Heart left ventricle (tissue), 16 donors: ENCODE measurements around the gene TNFAIP1. TPM values are rescaled to one million over a fixed set of nuclear protein-coding genes. Genes with fewer than 3 reads are reported as not detected.

Experiments used
- ATAC-seq, 4 donors: fragments of 200-7000 bp; cut with Tn5 transposase; one replicate each; pipeline ENCODE4 v1.9.1; 2020 to 2022; ENCODE audit warnings: moderate library complexity in 4 of 4, mild to moderate bottlenecking in 3 of 4, moderate number of reproducible peaks in 1 of 4
- DNase-seq, 5 donors: peaks; one replicate each; pipeline ENCODE4 v3.0.0-alpha.2; 2020
- H3K27ac ChIP-seq, 12 donors: fragments of 200-600 bp; sonication (generic) in 4 of 12; one replicate each; pipeline versions ENCODE4 v1.5.0 to v1.8.0; 2016 to 2022; ENCODE audit warnings: mild to moderate bottlenecking in 2 of 12
- H3K27me3 ChIP-seq, 9 donors: fragments of 200-600 bp; sonication (generic) in 2 of 9; one replicate each; pipeline versions ENCODE4 v1.5.1 to v1.8.0; 2016 to 2022; ENCODE audit warnings: mild to moderate bottlenecking in 3 of 9
- H3K36me3 ChIP-seq, 9 donors: fragments of 200-600 bp; sonication (generic) in 2 of 9; one replicate each; pipeline versions ENCODE4 v1.5.0 to v1.8.0; 2018 to 2022; ENCODE audit warnings: mild to moderate bottlenecking in 2 of 9
- H3K4me1 ChIP-seq, 12 donors: fragments of 200-600 bp; sonication (generic) in 4 of 12; one replicate each; pipeline versions ENCODE4 v1.5.0 to v1.8.0; 2016 to 2022; ENCODE audit warnings: mild to moderate bottlenecking in 3 of 12
- H3K4me3 ChIP-seq, 12 donors: fragments of 200-600 bp; sonication (generic) in 4 of 12; one replicate each; pipeline versions ENCODE4 v1.5.0 to v1.8.0; 2017 to 2022; ENCODE audit warnings: mild to moderate bottlenecking in 9 of 12, moderate library complexity in 4 of 12
- H3K9me3 ChIP-seq, 12 donors: fragments of 200-600 bp; sonication (generic) in 4 of 12; one replicate each; pipeline versions ENCODE4 v1.5.0 to v1.8.0; 2016 to 2022; ENCODE audit warnings: mild to moderate bottlenecking in 1 of 12
- POLR2A ChIP-seq, 2 donors: fragments of 450-650 bp; IDR thresholded peaks; one replicate each; pipeline ENCODE4 v1.6.1; 2017; ENCODE audit warnings: antibody characterized with exemption in 2 of 2, mild to moderate bottlenecking in 2 of 2, moderate library complexity in 2 of 2
- WGBS, 4 donors: extraction: QIAGEN DNeasy Blood & Tissue Kit in 2 of 4; methylation state at CpG; one replicate each; pipeline versions ENCODE4 v1.1.5 to v1.1.7; 2013 to 2018; 5-methylcytosine and 5-hydroxymethylcytosine counted together
- intact Hi-C, 10 donors: fragments of 100-400 bp; cut with DNase I; formaldehyde crosslinking; loops; one replicate each; pipeline versions ENCODE4 v1.11.1 to v1.14.2; 2022
- long read RNA-seq, 3 donors: library from polyadenylated mRNA; unstranded; transcript quantifications; one replicate each; pipeline ENCODE4 v2.0.0, GENCODE V29; 2020 to 2021
- polyA plus RNA-seq, 2 donors: library from polyadenylated mRNA; stranded (reverse); fragments of 200-250 nt; gene quantifications; one replicate each; pipeline ENCODE4 v1.2.3, GENCODE V29; 2013
- total RNA-seq, 9 donors: library from RNA; depleted of rRNA in 2 of 9; stranded (reverse); fragments of >200 nt in 2 of 9; fragmentation: NEBNext Ultra II Directional in 3 of 9; extraction: Animal tissue kit (Norgen Biotek cat#: 25700) in 3 of 9; gene quantifications; one replicate each; pipeline versions ENCODE4 v1.1.0 to v1.2.4, GENCODE V29; 2016 to 2023
- TF ChIP-seq, protein P1 (sequence below), 12 donors: fragments of 200-600 bp; sonication (generic) in 4 of 12; IDR thresholded peaks; one replicate each; pipeline versions ENCODE4 v1.5.0 to v1.8.0; 2018 to 2022; ENCODE audit warnings: antibody characterized with exemption in 12 of 12, mild to moderate bottlenecking in 5 of 12
- donor health status: ischemic (EF 13 %, LVEDD 7.1; RV severe dilation, severe dysfunction).
- donor health status: healthy with polysubstance abuse.
- donor health status: DM: no; HTN: yes; CAD: no.
- donor health status: DM: no; HTN: no; CAD: no.
- donor health status: ischemic (EF 25% LVEDD 6.9; RV normal size, moderate dysfunction).
- donor health status: ischemic (EF 25% LVEDD 5.7; RV mildly dilated, moderate dysfunction).
- donor health status: healthy.
- donor health status: DM: yes; HTN: yes; CAD: no.
- donor health status: ischemic (EF 35%, LVEDD 5.7; RV mildly dilated, moderate dysfunction).
- donor health status: nonischemic (EF 11% LVEDD 7.7; RV severe dilation, severe dysfunction).
- donor health status: DM: yes; HTN: yes; CAD: no.
- donor health status: PGD.
- donor health status: ischemic (EF 29% LVEDD 5.4; RV normal size, mild dysfunction).
- donor health status: nonischemic (EF 23%, LVEDD 6.1; RV moderate dilation, normal function).

TNFAIP1 gene
- total RNA-seq: 10 to 100 TPM; 31.7 to 83.4 (median 50.3) TPM
- polyA plus RNA-seq: 10 to 100 TPM; 11.9 to 47.8 TPM
- long read RNA-seq, donor 1, transcript TNFAIP1-201 (7 exons, 3,627 nt): major isoform, 10 of 42 reads
- long read RNA-seq, donor 1, partial matches to known transcripts: 31 of 42 reads
- long read RNA-seq, donor 1, other reads (novel, unspliced or antisense): 1 of 42 reads
- long read RNA-seq, donor 2, transcript TNFAIP1-201 (7 exons, 3,627 nt): major isoform, 140 of 311 reads
- long read RNA-seq, donor 2, partial matches to known transcripts: 155 of 311 reads
- long read RNA-seq, donor 2, other reads (novel, unspliced or antisense): 16 of 311 reads
- long read RNA-seq, donor 3, transcript TNFAIP1-201 (7 exons, 3,627 nt): major isoform, 11 of 64 reads
- long read RNA-seq, donor 3, partial matches to known transcripts: 19 of 64 reads
- long read RNA-seq, donor 3, other reads (novel, unspliced or antisense): 34 of 64 reads

DNA sequence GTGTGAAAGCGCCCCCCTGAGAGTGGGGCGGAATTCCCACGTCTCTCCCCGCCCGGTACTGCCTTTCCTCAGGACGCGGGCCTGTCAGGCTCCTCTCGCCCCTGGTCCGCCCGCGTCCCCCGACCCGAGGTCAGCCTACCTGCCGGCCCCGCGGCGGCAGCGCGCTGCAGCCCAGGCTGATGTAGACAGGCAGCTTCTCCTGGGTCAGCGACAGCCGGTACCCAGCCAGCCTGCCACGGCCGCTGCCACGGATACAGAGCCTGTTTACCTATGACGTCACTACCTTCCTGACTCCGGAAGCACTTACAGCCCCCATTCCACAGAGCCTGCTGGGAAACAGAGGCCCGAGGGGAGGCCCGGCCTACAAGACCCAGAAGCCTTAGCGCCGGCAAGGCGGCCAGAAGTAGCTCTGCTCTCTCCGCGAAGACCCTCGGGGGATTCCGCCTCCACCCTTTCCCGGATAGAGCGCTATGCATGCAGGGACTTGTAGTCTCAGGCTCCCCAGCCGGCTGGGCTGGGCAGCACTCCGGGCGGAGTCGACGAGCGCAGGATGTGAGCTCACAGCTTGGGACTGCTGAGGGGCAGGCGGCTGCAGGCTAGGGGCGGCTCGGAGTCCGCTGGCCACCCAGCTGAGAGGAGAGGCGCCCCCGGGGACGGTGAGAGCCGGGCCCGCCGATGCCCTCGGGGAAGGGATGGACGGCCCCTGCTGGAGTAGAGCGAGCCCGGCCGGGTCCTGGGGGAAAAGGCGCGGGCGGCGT, at the start of gene TNFAIP1, which contains the start of gene IFT20:
TSS of gene TNFAIP1 (plus strand) at position 561 of the 758 bp plus-strand sequence. CDS start 3,761 bp downstream, outside the sequence.
TSS of gene IFT20 (minus strand) at position 272 of the 758 bp plus-strand sequence. CDS start 3,487 bp downstream, outside the sequence.
- peaks cover 0 to 60% (median 54%) of the 10 kb centered on the region in 12 donors for H3K4me1 ChIP-seq

DNA sequence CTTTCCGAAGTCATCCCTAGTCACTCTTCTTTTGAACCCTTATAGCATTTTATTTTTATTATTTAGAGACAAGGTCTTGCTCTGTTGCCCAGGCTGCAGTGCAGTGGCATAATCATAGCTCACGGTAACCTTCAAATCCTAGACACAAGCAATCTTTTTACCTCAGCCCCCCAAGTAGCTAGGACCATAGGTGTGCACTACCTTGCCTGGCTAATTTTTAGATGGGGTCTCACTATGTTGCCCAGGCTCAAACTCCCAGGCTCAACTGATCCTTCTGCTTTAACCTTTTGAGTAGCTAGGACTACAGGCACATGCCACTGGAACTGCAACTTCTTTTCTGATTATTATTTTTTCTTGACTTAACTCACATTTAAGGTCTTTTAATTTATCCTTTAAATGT, 49.6 kb upstream of the TNFAIP1 start:
- DNase-seq (no peak), ATAC-seq (no peak)
- Histone ChIP-seq H3K4me1 (no peaks in the 10 kb centered on the region), H3K27me3 (no peaks in the 10 kb centered on the region), H3K27ac (no peak overlapping the region), H3K36me3 (no peaks in the 10 kb centered on the region), H3K9me3 (no peaks in the 10 kb centered on the region), H3K4me3 (no peak overlapping the region)
- intact Hi-C loops: no loop called here
- TF ChIP-seq POLR2A (IDR thresholded peaks at IDR 0.05): no peak
- TF ChIP-seq, protein P1, sequence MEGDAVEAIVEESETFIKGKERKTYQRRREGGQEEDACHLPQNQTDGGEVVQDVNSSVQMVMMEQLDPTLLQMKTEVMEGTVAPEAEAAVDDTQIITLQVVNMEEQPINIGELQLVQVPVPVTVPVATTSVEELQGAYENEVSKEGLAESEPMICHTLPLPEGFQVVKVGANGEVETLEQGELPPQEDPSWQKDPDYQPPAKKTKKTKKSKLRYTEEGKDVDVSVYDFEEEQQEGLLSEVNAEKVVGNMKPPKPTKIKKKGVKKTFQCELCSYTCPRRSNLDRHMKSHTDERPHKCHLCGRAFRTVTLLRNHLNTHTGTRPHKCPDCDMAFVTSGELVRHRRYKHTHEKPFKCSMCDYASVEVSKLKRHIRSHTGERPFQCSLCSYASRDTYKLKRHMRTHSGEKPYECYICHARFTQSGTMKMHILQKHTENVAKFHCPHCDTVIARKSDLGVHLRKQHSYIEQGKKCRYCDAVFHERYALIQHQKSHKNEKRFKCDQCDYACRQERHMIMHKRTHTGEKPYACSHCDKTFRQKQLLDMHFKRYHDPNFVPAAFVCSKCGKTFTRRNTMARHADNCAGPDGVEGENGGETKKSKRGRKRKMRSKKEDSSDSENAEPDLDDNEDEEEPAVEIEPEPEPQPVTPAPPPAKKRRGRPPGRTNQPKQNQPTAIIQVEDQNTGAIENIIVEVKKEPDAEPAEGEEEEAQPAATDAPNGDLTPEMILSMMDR (IDR thresholded peaks at IDR 0.05): no peak
- 46 to 96% (median 58%) methylated on average over 2 of the region's 2 CpGs for WGBS, 4 donors

More for the DNA sequence above, at the start of gene TNFAIP1, which contains the start of gene IFT20:
- peak; percentile 79 to 96 for TF ChIP-seq POLR2A (IDR thresholded peaks at IDR 0.05)
- TF ChIP-seq, protein P1 (IDR thresholded peaks at IDR 0.05): no peak
- intact Hi-C loops: loop anchor here in 6 of 10 donors (1.0 to 10.0 kb wide), 6 partner anchors 16 to 619 kb away; partner anchors contain the start of genes POLDIP2 (in 3 of the 6), PHF12 (in 2 of the 6) and TMEM97 (in 2 of the 6)
- H3K4me3 ChIP-seq: peak within 1 kb of the TSS; percentile 70 to 99 (median 88)
- H3K9me3 ChIP-seq: no peaks in the 10 kb centered on the region
- H3K36me3 ChIP-seq: peaks cover 0 to 36% (median 28%) of the 10 kb centered on the region in 9 donors
- H3K27me3 ChIP-seq: no peaks in the 10 kb centered on the region
- H3K27ac ChIP-seq: peak within 1 kb of the TSS; percentile 93 to 100 (median 98)
- peak; percentile 96 to 98 (median 96) for ATAC-seq
- DNase-seq: peak; percentile 99 to 100 (median 99)
- 0 to 2% (median 0%) methylated on average over 33 to 62 of the region's 62 CpGs for WGBS, 4 donors

GRCh38 chr17:28290703-28291102, 44.9 kb upstream of the TNFAIP1 start:
- TF ChIP-seq, protein P1 (IDR thresholded peaks at IDR 0.05): no peak
- no peak for TF ChIP-seq POLR2A (IDR thresholded peaks at IDR 0.05)
- no peaks in the 10 kb centered on the region for H3K9me3 ChIP-seq
- peaks cover 0 to 8% (median 0%) of the 10 kb centered on the region in 9 donors for H3K27me3 ChIP-seq
- ATAC-seq: no peak
- no peak overlapping the region for H3K27ac ChIP-seq
- intact Hi-C loops: no loop called here
- no peak overlapping the region for H3K4me3 ChIP-seq
- DNase-seq: no peak
- H3K36me3 ChIP-seq: no peaks in the 10 kb centered on the region
- H3K4me1 ChIP-seq: no peaks in the 10 kb centered on the region
- WGBS, 4 donors: 51 to 65% (median 62%) methylated on average over 2 of the region's 2 CpGs
